Testis (tissue), 2 donors: ENCODE measurements around the gene APIP.

ENCODE experiments used
- POLR2A ChIP-seq: fragments of 450-650 bp; IDR thresholded peaks from one replicate; pipeline ENCODE4 v1.6.1; 2017; ENCODE audit warnings: antibody characterized with exemption, mild to moderate bottlenecking, moderate library complexity
- TF ChIP-seq, protein P1 (sequence below), 3 experiments: fragments of 450-650 bp in 2 of 3; fragments of 200-600 bp in 1 of 3; sonication (generic) in 1 of 3; IDR thresholded peaks; one replicate each; pipeline ENCODE4 v1.5.1; 2016 to 2019; ENCODE audit warnings: antibody characterized with exemption in 3 of 3, mild to moderate bottlenecking in 2 of 3, moderate library complexity in 1 of 3

DNA sequence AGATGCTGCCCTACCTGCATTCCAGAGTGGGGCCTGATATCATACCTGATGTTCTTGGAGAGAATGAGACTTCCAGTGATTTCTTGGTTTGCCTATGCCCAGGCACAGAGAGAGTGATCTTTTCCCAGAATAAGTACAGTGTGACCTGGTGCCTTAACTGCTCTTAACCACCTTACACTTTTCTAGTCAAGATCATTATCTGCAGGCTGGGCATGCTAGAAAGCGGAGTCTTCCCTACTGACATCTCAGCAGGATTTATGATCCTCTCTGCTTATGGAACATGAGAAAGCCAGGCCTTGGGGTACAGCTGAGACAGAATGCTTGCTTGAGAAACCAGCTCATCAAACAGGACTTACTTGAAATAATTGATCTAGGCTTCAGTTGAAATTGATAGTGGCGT, 53.1 kb downstream of the APIP start:
- TF ChIP-seq, protein P1, sequence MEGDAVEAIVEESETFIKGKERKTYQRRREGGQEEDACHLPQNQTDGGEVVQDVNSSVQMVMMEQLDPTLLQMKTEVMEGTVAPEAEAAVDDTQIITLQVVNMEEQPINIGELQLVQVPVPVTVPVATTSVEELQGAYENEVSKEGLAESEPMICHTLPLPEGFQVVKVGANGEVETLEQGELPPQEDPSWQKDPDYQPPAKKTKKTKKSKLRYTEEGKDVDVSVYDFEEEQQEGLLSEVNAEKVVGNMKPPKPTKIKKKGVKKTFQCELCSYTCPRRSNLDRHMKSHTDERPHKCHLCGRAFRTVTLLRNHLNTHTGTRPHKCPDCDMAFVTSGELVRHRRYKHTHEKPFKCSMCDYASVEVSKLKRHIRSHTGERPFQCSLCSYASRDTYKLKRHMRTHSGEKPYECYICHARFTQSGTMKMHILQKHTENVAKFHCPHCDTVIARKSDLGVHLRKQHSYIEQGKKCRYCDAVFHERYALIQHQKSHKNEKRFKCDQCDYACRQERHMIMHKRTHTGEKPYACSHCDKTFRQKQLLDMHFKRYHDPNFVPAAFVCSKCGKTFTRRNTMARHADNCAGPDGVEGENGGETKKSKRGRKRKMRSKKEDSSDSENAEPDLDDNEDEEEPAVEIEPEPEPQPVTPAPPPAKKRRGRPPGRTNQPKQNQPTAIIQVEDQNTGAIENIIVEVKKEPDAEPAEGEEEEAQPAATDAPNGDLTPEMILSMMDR (IDR thresholded peaks at IDR 0.05): no peak
- TF ChIP-seq POLR2A: no peak
